ENCODE results near the gene OR7A10.

DNA sequence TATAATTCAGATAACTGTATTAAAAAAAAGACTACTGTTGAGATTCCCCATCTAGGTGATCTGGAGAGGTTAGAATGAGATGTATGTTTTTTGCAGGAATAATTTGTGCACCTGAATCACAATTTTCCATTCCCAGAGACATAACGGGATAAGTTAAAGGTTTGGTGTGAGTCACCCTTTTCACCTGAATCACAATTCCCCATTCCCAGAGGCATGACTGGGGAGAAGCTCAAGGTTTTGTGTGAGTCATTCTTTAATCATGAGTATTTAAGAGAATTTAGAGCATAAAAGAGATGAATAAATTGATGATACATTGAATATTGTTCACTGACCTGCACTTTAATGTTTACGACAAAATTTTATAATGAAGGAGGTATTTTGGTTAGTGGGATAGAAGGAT, 22.7 kb downstream of the OR7A10 start:
- TF ChIP-seq, protein P1, sequence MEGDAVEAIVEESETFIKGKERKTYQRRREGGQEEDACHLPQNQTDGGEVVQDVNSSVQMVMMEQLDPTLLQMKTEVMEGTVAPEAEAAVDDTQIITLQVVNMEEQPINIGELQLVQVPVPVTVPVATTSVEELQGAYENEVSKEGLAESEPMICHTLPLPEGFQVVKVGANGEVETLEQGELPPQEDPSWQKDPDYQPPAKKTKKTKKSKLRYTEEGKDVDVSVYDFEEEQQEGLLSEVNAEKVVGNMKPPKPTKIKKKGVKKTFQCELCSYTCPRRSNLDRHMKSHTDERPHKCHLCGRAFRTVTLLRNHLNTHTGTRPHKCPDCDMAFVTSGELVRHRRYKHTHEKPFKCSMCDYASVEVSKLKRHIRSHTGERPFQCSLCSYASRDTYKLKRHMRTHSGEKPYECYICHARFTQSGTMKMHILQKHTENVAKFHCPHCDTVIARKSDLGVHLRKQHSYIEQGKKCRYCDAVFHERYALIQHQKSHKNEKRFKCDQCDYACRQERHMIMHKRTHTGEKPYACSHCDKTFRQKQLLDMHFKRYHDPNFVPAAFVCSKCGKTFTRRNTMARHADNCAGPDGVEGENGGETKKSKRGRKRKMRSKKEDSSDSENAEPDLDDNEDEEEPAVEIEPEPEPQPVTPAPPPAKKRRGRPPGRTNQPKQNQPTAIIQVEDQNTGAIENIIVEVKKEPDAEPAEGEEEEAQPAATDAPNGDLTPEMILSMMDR (IDR thresholded peaks at IDR 0.05): no peak
- TF ChIP-seq EZH2phosphoT487 (IDR thresholded peaks at IDR 0.05): no peak
- TF ChIP-seq EZH2 (IDR thresholded peaks at IDR 0.05): no peak

Measured in neural progenitor cell (in vitro differentiated cells).